HuH-7 (cell line): ENCODE measurements around the gene CHCHD4.
A peak's percentile ranks its signal among the peaks of the same experiment; 100 is the strongest.

Experiments used
- DNase-seq: peaks from one replicate; pipeline ENCODE4 v3.0.0; 2011; ENCODE audit warnings: low spot score

CHCHD4 gene

GRCh38 chr3:14124615-14125192 is at the start of gene CHCHD4, which contains the start of gene TMEM43:
CHCHD4 (minus strand) TSS chr3:14124870; CDS start chr3:14124676, 194 bp downstream.
TMEM43 (plus strand) TSS chr3:14125052; CDS start chr3:14125194, 142 bp downstream.
- peak; percentile 100 for DNase-seq

DNA sequence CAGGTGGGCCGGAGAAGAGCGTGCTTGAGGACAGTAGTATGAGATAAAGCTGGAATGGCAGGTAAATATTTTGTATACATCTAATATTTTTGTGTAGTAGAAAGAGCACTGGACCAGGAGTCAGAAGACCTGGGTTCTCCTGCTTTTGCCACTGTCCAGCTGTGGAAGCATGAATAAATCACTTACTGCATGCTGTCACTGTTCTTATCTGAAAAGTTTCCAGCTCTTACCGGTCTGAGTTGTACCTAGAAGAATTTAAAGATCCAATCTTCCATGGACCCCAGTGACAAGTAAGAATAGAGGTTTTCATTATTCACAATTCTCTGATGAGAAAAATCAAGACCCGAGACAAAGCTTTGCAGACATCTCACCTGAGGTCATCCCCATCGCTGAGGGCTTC is 47.8 kb upstream of the CHCHD4 start:
- DNase-seq = no peak

DNA sequence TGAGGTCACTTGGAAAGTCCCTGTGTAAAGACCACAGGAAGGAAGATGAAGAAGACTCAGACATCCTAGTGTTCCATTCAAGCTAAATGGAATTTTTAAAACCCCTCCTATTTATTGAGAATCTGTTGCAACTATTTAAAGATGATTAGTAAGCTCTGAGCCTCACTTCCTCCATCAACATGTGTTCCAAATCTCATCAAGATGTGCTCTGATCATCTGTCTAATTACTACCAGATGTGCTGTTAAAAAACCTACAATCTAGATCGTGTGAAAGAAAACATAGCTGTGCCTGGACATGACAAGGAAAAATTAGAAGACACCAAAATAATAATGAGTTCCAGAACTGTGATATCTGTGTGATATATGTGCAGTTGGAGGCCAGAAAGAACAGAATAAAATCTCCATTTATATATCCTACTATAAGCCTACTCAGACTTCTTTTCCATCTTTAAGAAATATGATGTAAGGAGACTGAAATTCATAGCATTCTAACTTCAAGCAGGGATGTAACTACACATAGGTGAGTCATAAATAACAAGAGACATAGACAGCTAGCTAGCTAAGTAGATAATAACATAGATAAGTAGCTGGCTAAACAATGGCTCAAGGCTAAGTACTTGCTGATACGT is 46.0 kb upstream of the CHCHD4 start:
- DNase-seq = no peak

DNA sequence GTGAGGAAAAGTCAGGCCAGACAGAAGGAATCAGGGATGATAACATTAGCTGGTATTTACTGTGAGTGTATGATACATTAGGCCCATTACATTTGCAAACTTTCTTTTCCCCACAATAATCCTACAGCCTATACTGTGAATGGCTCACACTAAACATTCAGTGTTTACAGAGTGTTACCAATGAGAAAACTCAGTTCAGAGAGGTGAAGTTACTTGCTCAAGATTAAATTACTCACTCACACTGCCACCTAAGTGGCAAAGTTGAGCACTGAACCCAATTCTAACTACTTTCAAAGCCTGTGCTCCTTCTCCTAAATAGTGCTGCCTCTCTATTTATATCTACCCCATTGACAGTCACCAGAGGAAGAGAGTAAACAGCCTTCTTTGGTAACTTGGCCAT is 45.2 kb upstream of the CHCHD4 start:
- no peak for DNase-seq

GRCh38 chr3:14169435-14169834 is 44.8 kb upstream of the CHCHD4 start:
- DNase-seq = no peak

- no peak for DNase-seq
These were observed 42.4 kb upstream of the CHCHD4 start for GRCh38 chr3:14166877-14167603.

- no peak for DNase-seq
These were observed 37.5 kb upstream of the CHCHD4 start for GRCh38 chr3:14162178-14162577.

GRCh38 chr3:14161282-14161681 is 36.6 kb upstream of the CHCHD4 start:
- DNase-seq = no peak

GRCh38 chr3:14159426-14159825 is 34.8 kb upstream of the CHCHD4 start:
- DNase-seq = no peak

- no peak for DNase-seq
These were observed 33.7 kb upstream of the CHCHD4 start for GRCh38 chr3:14158370-14158769.

GRCh38 chr3:14157951-14158350 is 33.3 kb upstream of the CHCHD4 start:
- no peak for DNase-seq

DNA sequence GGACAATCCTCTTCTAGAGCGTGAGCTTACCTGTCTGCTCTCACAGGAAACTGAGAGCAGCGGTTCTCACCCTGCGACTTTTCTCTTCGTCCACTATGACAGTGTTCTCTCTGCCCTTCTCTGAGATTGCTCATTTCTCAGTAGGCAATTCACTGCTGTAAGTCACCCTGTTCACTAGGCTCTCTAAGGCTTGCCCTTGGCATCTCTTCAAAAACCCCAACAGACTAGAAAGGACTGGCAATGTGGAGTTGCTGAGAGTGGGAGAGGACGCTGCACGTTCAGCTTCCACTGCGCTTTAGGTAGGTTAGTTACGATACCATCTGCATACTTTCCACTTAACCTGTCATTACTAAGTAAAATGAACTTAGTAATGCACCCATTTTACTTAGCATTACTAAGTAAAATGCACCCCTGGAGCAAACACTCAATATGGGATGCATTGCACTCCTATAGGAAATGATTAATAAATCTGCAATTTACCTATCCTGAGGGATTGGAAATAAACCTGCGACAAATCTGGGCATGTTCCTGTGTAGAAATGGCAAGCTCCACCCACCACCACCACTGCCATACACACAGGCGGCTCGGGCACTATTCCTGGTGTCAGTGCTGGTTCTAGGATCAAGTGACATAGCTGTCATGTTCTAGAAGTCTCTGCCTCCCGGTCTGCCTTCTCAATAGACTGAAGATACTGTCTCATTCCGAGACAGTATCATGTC is 32.3 kb upstream of the CHCHD4 start:
- no peak for DNase-seq

- no peak for DNase-seq
These were observed 31.5 kb upstream of the CHCHD4 start for GRCh38 chr3:14156201-14156600.

GRCh38 chr3:14154895-14155440 is 30.3 kb upstream of the CHCHD4 start:
- DNase-seq = no peak

GRCh38 chr3:14154276-14154675 is 29.6 kb upstream of the CHCHD4 start:
- no peak for DNase-seq

- no peak for DNase-seq
These were observed 29.0 kb upstream of the CHCHD4 start for GRCh38 chr3:14153663-14154062.

- DNase-seq = no peak
These were observed 28.3 kb upstream of the CHCHD4 start for GRCh38 chr3:14152963-14153355.

- peak; percentile 46 for DNase-seq
These were observed 27.7 kb upstream of the CHCHD4 start for GRCh38 chr3:14152233-14152962.

DNA sequence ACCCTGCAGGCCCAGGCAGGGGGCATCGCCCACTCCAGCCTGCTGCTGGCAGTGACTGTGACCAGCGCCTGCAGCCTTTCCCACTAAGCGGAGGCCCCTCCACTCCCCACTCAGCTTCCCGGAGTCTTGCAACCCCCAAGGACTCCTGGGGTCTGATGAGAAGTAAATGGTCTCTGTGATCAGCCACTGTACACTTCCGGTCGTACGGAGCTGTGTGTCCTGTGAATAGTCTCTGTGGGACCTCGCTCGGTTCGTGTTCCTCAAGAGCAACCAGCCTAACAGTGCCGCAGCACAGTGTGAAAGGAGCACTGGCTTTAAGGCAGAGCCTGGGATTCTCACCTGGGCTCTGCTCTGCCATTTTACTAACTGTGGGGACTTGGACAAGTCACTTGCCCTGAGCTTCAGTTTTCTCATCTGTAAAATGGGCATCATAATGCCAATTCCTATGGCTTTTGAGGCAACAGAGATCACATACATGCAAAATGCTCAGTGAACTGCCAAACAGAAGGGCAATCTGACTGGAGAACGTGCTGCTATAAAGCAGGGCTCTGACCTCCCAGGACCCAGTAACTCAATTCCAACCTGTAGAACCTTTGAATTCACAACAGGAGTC is 26.9 kb upstream of the CHCHD4 start:
- DNase-seq = no peak

DNA sequence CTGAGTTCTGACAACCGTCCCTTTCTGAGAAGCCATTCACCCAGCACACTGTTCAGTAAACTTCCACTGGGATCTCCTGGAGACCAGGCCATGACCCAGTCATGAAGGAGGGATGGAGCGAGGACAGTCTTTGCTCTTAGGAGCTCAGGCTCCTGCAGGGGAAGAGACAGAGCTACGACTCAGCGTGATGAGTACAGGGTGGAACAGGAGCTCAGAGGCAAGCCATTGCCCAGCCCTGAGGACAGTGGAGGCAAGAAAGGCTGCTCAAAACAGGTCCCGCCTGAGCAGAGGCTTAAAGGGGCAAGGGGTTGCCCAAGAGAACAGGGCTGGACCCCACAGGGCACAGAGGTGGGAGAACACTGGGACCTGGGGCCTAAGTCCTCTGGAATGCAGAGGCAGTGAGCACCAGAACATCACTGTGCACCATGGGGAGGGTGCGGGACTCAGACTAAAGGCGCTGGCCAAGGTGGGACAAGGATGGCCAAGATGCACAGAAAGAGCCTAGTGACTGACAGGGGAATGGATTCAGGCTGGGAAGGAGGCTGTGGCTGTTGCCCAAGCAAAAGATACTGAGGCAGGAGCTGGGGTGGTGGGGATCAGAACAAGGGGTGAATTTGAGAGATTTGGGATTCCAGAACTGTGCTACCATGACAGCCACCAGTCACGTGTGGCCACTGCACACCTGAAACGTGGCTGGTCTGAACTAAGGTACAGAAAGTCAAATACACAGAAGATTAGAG is 26.0 kb upstream of the CHCHD4 start:
- no peak for DNase-seq

- no peak for DNase-seq
These were observed 25.4 kb upstream of the CHCHD4 start for GRCh38 chr3:14150078-14150477.
